ENCODE data around the gene TRIM71.

The TRIM71 gene

GRCh38 chr3:32869513-32870047 is 51.8 kb downstream of the TRIM71 start:
- no peak for DNase-seq

- no peak for DNase-seq
Observed at GRCh38 chr3:32870373-32871095, 52.7 kb downstream of the TRIM71 start.

GRCh38 chr3:32871273-32871672 is 53.5 kb downstream of the TRIM71 start:
- no peak for DNase-seq

DNA sequence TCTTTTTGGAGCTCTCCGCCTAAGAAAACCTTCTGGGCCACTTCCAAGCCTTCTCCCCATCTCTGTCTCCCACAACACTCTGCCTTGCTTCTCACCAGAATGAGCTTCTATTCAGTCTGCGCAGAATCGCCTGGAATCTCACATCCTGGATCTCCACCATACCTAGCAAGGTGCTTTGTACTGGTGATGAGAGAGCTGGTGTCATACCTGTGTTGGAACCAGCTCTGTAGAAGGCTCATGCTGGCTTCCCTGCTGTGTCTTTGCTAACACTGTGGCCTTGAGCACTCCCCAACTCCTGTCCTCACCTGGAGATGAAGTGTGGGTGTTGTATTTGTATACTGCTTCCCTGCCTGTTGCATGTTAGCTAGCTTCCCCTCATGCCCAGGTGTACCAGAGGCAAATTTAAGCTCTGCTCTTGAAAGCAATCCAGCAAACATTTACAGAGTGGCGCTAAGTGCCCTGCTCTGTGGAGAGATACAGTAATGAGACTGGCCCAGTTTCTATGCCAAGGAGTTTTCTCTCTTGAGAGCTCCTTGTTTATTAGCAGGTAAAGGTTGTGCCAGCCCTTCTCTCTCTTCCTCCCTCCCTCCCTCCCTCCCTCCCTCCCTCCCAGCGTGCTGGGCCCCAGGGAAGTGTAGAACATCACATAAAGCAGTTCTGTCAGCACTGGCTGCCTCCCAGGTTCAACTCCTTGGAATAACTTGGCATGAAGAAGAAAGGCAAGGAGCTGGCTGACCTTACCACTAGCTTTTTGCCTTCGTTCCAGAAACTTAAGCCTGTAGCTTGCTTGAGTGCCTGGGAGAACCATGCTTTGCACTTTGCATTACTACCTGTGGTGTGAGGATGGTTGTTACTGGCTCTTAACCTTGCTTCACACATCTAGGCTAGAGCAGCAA is 54.9 kb downstream of the TRIM71 start:
- DNase-seq, result peak; percentile 3

- DNase-seq, result no peak
Observed at GRCh38 chr3:32873531-32874130, 55.8 kb downstream of the TRIM71 start.

GRCh38 chr3:32876920-32877319 is 59.1 kb downstream of the TRIM71 start:
- DNase-seq, result no peak

GRCh38 chr3:32877598-32877997 is 59.8 kb downstream of the TRIM71 start:
- DNase-seq, result no peak

DNA sequence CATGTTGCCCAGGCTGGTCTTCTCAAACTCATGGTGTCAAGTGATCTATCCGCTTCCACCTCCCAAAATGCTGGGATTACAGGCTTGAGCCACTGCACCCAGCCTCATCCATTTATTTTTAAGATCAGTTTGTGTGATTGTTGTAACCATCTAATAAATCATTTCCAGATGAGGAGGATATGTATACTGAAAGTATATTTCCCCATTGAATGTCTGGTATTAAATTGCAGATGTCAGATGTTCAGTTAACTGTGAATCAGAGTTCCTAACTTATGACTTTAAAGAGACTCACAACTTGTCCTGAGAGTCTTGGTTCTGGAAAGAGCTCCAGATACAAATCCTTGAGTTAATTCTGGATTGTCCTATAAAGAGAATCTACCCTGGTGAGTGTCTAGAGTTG is 62.4 kb downstream of the TRIM71 start:
- no peak for DNase-seq

GRCh38 chr3:32881624-32882023 is 63.8 kb downstream of the TRIM71 start:
- no peak for DNase-seq

- no peak for DNase-seq
Observed at GRCh38 chr3:32882189-32882588, 64.4 kb downstream of the TRIM71 start.

- no peak for DNase-seq
Observed at GRCh38 chr3:32882603-32883025, 64.8 kb downstream of the TRIM71 start.

DNA sequence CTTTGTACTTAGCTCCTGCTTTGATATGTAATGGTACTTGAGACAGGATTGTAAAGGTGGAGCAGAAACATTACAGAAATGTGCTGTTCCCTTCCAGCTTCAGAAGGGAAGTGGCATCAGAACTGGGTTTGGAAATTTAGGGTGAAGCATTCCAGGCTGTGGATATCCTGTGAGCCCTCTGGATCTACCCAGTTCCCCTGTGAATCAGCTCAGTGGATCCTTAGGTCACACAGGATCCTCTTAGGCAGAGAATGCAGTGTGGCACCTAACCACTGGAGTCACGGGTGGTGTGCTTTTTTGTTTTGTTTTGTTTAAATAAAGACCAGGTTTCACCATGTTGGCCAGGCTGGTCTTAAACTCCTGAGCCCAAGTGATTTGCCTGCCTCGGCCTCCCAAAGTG is 66.0 kb downstream of the TRIM71 start:
- no peak for DNase-seq

- DNase-seq, result no peak
Observed at GRCh38 chr3:32884591-32884990, 66.8 kb downstream of the TRIM71 start.

DNA sequence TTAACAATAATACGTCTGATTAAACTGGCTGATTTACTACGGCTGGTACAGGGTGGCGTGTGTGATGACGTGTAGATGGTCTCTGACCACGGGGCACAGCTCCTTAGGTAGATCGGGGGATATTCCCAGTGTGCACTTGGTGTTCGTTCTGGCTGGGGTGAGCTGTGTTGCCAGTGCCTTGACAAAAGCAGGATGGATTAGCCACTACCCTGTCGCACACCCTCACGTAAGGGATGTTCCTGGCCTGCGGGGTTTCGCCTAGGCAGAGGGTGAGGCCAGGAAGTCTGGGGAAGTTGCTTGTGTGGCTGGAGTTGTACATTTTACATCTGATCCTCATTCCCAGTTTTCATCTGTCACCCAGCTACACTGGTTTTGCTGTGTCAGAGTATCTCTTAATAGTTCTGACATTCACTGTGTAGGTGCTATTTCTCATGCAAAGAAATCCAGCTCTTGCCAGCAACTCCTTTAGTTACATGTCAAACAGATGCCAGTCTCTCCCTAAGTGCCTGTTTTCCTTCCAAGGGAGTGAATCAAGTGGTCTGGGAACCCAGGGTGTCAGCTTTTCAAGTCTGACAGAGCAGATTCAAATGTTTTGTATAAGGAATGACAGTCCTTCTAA is 67.6 kb downstream of the TRIM71 start:
- DNase-seq, result no peak

DNA sequence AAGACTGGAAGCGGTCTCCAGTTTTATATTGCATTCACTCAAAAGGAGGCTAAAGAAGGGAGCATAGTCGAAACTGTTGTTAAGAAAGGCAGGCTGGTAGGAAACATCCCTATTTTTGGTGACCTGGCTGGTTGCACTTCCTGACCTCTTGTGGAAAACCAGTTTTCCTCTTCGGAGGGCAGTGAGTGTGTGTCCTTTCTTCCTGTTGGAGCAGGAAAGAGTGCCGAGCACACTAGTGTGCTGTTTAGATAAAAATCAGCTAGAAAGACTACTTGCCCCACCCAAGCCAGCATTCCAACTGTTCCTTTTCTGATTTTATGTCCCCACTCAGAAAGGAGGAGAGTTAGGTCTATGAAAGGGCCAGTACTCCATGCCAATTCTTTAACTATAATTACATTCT is 68.5 kb downstream of the TRIM71 start:
- no peak for DNase-seq

GRCh38 chr3:32886911-32887310 is 69.1 kb downstream of the TRIM71 start:
- DNase-seq, result no peak

GRCh38 chr3:32888739-32889138 is 70.9 kb downstream of the TRIM71 start:
- no peak for DNase-seq

DNA sequence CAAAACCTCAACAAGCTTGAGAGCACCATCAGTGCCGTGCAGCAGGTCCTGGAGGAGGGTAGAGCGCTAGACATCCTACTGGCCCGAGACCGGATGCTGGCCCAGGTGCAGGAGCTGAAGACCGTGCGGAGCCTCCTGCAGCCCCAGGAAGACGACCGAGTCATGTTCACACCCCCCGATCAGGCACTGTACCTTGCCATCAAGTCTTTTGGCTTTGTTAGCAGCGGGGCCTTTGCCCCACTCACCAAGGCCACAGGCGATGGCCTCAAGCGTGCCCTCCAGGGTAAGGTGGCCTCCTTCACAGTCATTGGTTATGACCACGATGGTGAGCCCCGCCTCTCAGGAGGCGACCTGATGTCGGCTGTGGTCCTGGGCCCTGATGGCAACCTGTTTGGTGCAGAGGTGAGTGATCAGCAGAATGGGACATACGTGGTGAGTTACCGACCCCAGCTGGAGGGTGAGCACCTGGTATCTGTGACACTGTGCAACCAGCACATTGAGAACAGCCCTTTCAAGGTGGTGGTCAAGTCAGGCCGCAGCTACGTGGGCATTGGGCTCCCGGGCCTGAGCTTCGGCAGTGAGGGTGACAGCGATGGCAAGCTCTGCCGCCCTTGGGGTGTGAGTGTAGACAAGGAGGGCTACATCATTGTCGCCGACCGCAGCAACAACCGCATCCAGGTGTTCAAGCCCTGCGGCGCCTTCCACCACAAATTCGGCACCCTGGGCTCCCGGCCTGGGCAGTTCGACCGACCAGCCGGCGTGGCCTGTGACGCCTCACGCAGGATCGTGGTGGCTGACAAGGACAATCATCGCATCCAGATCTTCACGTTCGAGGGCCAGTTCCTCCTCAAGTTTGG is 72.9 kb downstream of the TRIM71 start:
- no peak for DNase-seq

- no peak for DNase-seq
Observed at GRCh38 chr3:32891365-32891764, 73.6 kb downstream of the TRIM71 start.

GRCh38 chr3:32892625-32893598 is 75.1 kb downstream of the TRIM71 start:
- DNase-seq, result no peak

GRCh38 chr3:32894977-32895376 is 77.2 kb downstream of the TRIM71 start:
- DNase-seq, result no peak

Measured in NCI-H1436 treated with DMSO at 0.1 percent for 48 hours (cell line).